C4-2B (cell line): ENCODE measurements around the gene P2RY12.

Experiments used
- CTCF ChIP-seq: fragments of 450-650 bp; conservative IDR thresholded peaks from 2 replicates; pipeline ENCODE4 v1.5.1; 2017; ENCODE audit warnings: mild to moderate bottlenecking
- ZFX ChIP-seq: fragments of 450-650 bp; IDR thresholded peaks from 2 replicates; pipeline ENCODE4 v1.6.1; 2017

GRCh38 chr3:151305775-151306151, 78.8 kb downstream of the P2RY12 start:
- no peak for TF ChIP-seq CTCF
- no peak for TF ChIP-seq ZFX
